ENCODE data around the gene DKKL1. TPM values are rescaled to one million over a fixed set of nuclear protein-coding genes. Genes with fewer than 3 reads are reported as not detected.
"Not testable (repeated sequence)": the region's sequence is repeated elsewhere in the genome, so short reads cannot be mapped to it uniquely, and the experiment has no call there.

Gene DKKL1
- total RNA-seq, 1 donor from 2014 or later: 2.8 TPM

DNA sequence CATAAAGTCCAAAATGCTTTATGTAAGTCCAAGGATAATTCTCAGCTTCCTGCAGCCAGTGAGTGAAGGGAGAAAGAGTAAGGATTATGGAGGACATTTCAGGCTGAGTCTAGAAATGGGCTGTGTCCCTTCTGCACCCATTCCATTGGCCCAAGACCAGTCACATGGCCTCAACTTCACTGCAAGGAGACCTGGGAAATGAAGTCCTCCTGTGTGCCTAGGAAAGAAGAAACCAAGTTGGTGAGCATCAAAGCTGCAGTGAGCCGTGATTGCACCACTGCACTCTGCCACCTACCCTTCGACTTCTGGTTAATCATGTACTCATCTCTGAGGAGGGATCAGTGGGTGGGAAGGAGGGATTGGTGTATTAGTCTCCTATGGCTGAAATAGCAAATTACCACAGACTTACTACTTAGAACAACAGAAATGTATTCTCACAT lies 32.0 kb upstream of the DKKL1 start:
- H3K4me3 Mint-ChIP-seq (ENCODE audit: unreplicated experiment): no peak overlapping the region
- peaks cover 4% of the 10 kb centered on the region for H3K36me3 Mint-ChIP-seq (ENCODE audit: unreplicated experiment)
- peaks cover 10% of the 10 kb centered on the region for H3K27me3 Mint-ChIP-seq (ENCODE audit: unreplicated experiment)
- TF ChIP-seq, protein P1, sequence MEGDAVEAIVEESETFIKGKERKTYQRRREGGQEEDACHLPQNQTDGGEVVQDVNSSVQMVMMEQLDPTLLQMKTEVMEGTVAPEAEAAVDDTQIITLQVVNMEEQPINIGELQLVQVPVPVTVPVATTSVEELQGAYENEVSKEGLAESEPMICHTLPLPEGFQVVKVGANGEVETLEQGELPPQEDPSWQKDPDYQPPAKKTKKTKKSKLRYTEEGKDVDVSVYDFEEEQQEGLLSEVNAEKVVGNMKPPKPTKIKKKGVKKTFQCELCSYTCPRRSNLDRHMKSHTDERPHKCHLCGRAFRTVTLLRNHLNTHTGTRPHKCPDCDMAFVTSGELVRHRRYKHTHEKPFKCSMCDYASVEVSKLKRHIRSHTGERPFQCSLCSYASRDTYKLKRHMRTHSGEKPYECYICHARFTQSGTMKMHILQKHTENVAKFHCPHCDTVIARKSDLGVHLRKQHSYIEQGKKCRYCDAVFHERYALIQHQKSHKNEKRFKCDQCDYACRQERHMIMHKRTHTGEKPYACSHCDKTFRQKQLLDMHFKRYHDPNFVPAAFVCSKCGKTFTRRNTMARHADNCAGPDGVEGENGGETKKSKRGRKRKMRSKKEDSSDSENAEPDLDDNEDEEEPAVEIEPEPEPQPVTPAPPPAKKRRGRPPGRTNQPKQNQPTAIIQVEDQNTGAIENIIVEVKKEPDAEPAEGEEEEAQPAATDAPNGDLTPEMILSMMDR (IDR thresholded peaks at IDR 0.05; ENCODE audit: partially characterized antibody, unreplicated experiment): no peak
- peaks cover 10% of the 10 kb centered on the region for H3K9me3 Mint-ChIP-seq (ENCODE audit: unreplicated experiment)
- no peak overlapping the region for H3K27ac Mint-ChIP-seq (ENCODE audit: unreplicated experiment)
- DNase-seq: no peak
- no peaks in the 10 kb centered on the region for H3K4me1 Mint-ChIP-seq (ENCODE audit: low read depth, unreplicated experiment)

DNA sequence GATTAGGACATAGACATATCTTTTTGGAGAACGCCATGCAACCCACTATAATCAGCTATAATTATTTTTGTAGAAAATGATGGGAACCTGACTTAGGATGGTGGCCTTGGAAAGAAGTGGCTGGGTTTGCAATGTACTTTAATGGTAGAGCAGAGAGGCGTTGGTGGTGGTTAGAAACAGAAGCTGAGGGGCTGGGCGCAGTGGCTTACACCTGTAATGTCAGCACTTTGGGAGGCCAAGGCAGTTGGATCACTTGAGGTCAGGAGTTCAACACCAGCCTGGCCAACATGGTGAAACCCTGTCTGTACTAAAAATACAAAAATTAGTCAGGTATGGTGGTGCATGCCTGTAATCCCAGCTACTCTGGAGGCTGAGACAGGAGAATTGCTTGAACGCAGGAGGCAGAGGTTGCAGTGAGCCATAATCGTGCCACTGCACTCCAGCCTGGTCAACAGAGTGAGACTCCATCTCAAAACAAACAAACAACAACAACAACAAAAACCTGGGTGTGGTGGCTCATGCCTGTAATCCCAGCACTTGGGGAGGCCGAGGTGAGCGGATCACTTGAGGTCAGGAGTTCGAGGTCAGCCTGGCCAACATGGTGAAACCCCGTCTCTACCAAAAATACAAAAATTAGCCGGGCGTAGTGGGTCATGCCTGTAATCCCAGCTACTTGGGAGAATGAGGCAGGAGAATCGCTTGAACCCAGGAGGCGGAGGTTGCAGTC lies 30.8 kb upstream of the DKKL1 start:
- H3K27me3 Mint-ChIP-seq (ENCODE audit: unreplicated experiment): peaks cover 10% of the 10 kb centered on the region

DNA sequence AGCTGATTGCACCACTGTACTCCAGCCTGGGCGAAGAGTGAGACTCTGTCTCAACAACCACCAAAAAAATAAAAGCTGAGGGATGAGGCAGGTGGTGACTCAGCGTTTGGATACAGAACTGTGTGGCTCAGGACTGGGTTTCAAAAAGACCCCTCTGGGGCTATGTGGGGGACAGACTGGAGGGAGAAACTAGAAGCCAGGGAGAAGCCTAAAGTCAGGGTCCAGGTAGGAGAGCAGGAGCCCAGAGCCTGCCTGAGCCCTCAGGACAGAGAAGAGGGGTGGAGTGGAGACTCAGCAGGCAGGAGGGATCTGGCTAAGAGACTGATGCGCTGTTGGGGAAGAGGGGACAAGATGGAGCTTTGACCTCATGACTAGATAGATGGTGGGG lies 30.3 kb upstream of the DKKL1 start:
- Mint-ChIP-seq H3K4me1 (ENCODE audit: low read depth, unreplicated experiment) (peaks cover 3% of the 10 kb centered on the region), H3K27me3 (ENCODE audit: unreplicated experiment) (peaks cover 15% of the 10 kb centered on the region), H3K27ac (ENCODE audit: unreplicated experiment) (no peak overlapping the region), H3K4me3 (ENCODE audit: unreplicated experiment) (no peak overlapping the region), H3K9me3 (ENCODE audit: unreplicated experiment) (peaks cover 14% of the 10 kb centered on the region), H3K36me3 (ENCODE audit: unreplicated experiment) (no peaks in the 10 kb centered on the region)
- TF ChIP-seq, protein P1 (IDR thresholded peaks at IDR 0.05; ENCODE audit: partially characterized antibody, unreplicated experiment): no peak
- DNase-seq: no peak

More for the DNA sequence above, 30.8 kb upstream of the DKKL1 start:
- not testable (repeated sequence) for H3K9me3 Mint-ChIP-seq (ENCODE audit: unreplicated experiment); DNase-seq; H3K4me3 Mint-ChIP-seq (ENCODE audit: unreplicated experiment); H3K27ac Mint-ChIP-seq (ENCODE audit: unreplicated experiment); H3K4me1 Mint-ChIP-seq (ENCODE audit: low read depth, unreplicated experiment); H3K36me3 Mint-ChIP-seq (ENCODE audit: unreplicated experiment)

DNA sequence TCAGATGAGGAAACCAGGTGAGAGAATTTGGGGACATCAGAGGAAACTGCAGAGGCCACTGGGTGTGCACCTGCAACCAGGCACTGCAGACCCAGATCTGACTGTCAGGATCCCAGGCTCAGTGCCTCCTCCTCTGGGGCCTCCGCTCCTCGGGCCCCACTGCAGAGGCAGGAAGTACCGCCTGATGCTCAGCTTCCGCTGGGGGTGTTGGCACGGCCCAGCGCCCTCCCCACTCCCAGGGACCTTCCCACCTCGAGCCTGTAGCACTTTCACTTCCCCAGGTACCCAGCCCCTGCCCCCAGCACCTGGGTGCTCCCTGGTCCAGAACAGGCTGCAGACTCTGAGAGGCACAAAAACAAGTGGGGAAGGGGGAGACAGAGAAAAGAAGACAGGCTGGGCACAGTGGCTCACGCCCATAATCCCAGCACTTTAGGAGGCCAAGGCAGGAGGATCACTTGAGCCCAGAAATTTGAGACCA lies 29.8 kb upstream of the DKKL1 start:
- peaks cover 20% of the 10 kb centered on the region for H3K27me3 Mint-ChIP-seq (ENCODE audit: unreplicated experiment)
- no peak overlapping the region for H3K4me3 Mint-ChIP-seq (ENCODE audit: unreplicated experiment)
- H3K9me3 Mint-ChIP-seq (ENCODE audit: unreplicated experiment): peaks cover 15% of the 10 kb centered on the region
- no peak for DNase-seq
- H3K36me3 Mint-ChIP-seq (ENCODE audit: unreplicated experiment): no peaks in the 10 kb centered on the region
- H3K27ac Mint-ChIP-seq (ENCODE audit: unreplicated experiment): no peak overlapping the region
- H3K4me1 Mint-ChIP-seq (ENCODE audit: low read depth, unreplicated experiment): peaks cover 6% of the 10 kb centered on the region
- TF ChIP-seq, protein P1 (IDR thresholded peaks at IDR 0.05; ENCODE audit: partially characterized antibody, unreplicated experiment): no peak

DNA sequence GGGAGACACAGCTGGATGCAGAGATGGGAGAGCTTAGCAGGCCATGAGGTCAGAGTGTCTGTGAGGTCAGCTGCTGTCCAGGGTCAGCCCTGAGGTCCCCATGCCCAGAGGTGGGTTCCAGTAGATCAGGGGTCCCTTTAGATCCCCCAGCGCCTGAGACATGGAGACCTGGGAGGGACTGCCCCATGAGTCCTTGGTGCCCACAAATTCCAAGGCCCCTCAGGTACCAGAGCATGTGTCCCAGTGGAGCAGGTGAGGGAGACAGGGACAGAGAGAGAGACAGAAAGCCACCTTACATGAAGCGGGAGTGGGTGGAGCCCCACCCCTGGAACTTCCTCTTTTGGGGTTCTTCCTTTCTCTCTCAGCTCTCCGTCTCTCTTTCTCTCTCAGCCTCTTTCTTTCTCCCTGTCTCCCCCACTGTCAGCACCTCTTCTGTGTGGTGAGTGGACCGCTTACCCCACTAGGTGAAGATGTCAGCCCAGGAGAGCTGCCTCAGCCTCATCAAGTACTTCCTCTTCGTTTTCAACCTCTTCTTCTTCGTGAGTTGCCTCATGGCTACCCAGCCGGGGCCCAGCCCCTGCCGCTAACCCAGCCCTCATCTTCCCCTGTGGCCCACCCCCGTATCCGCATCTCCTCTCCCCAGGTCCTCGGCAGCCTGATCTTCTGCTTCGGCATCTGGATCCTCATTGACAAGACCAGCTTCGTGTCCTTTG lies 28.4 kb upstream of the DKKL1 start, which contains the start of gene CD37:
Gene CD37, plus strand, starts transcription at position 336 of the 713 bp plus-strand sequence. Its CDS starts 135 bp downstream, at position 471.
- Mint-ChIP-seq H3K36me3 (ENCODE audit: unreplicated experiment) (peaks cover 3% of the 10 kb centered on the region), H3K4me1 (ENCODE audit: low read depth, unreplicated experiment) (peaks cover 9% of the 10 kb centered on the region), H3K27ac (ENCODE audit: unreplicated experiment) (no peak within 1 kb of the TSS), H3K9me3 (ENCODE audit: unreplicated experiment) (peaks cover 19% of the 10 kb centered on the region), H3K4me3 (ENCODE audit: unreplicated experiment) (no peak within 1 kb of the TSS), H3K27me3 (ENCODE audit: unreplicated experiment) (peaks cover 26% of the 10 kb centered on the region)
- DNase-seq: no peak
- TF ChIP-seq, protein P1 (IDR thresholded peaks at IDR 0.05; ENCODE audit: partially characterized antibody, unreplicated experiment): no peak
